Measurements from ENCODE around the gene STX8. TPM values are rescaled to one million over a fixed set of nuclear protein-coding genes. Genes with fewer than 3 reads are reported as not detected.

Gene STX8
- total RNA-seq, 1 experiment from 2014 or later: 49.0 TPM

GRCh38 chr17:9478889-9479288, 96.7 kb downstream of the STX8 start:
- Mint-ChIP-seq H3K36me3 (ENCODE audit: insufficient read depth, unreplicated experiment) (peaks cover 13% of the 10 kb centered on the region), H3K9me3 (ENCODE audit: unreplicated experiment) (no peaks in the 10 kb centered on the region), H3K27ac (ENCODE audit: low read depth, unreplicated experiment) (no peak overlapping the region), H3K4me1 (ENCODE audit: insufficient read depth, unreplicated experiment) (no peaks in the 10 kb centered on the region), H3K4me3 (ENCODE audit: unreplicated experiment) (no peak overlapping the region), H3K27me3 (ENCODE audit: insufficient read depth, unreplicated experiment) (no peaks in the 10 kb centered on the region)
- CTCF ChIA-PET: no interaction called here
- TF ChIP-seq CTCF (IDR thresholded peaks at IDR 0.05; ENCODE audit: unreplicated experiment): no peak
- no peak for DNase-seq (ENCODE audit: unreplicated experiment)
- intact Hi-C loops (cut with micrococcal nuclease): no loop called here
- no TSS peak for BruUV-seq (replicated peaks)
- POLR2A ChIA-PET: no interaction called here

GRCh38 chr17:9475101-9475658, 100.4 kb downstream of the STX8 start:
- CTCF ChIA-PET: interaction anchor here (0.6 to 1.0 kb wide), 5 partner anchors 9 to 293 kb away, joined by 3 to 4 read pairs (median 3); no protein-coding TSS in a partner anchor
- BruUV-seq (replicated peaks): no TSS peak
- peaks cover 7% of the 10 kb centered on the region for H3K36me3 Mint-ChIP-seq (ENCODE audit: insufficient read depth, unreplicated experiment)

GRCh38 chr17:9473711-9474110, 101.9 kb downstream of the STX8 start:
- ChIA-PET CTCF (interaction anchor here (0.6 kb wide), 1 partner anchor 75 kb away, joined by 3 read pairs; no protein-coding TSS in a partner anchor), POLR2A (no interaction called here)
- DNase-seq (ENCODE audit: unreplicated experiment): peak; percentile 36
- no peak for TF ChIP-seq CTCF (IDR thresholded peaks at IDR 0.05; ENCODE audit: unreplicated experiment)
- H3K4me1 Mint-ChIP-seq (ENCODE audit: insufficient read depth, unreplicated experiment): no peaks in the 10 kb centered on the region
- no peaks in the 10 kb centered on the region for H3K9me3 Mint-ChIP-seq (ENCODE audit: unreplicated experiment)
- no peaks in the 10 kb centered on the region for H3K27me3 Mint-ChIP-seq (ENCODE audit: insufficient read depth, unreplicated experiment)
- no peaks in the 10 kb centered on the region for H3K36me3 Mint-ChIP-seq (ENCODE audit: insufficient read depth, unreplicated experiment)
- BruUV-seq (replicated peaks): no TSS peak
- intact Hi-C loops (cut with micrococcal nuclease): no loop called here
- H3K4me3 Mint-ChIP-seq (ENCODE audit: unreplicated experiment): no peak overlapping the region
- H3K27ac Mint-ChIP-seq (ENCODE audit: low read depth, unreplicated experiment): no peak overlapping the region

More at GRCh38 chr17:9475101-9475658, 100.4 kb downstream of the STX8 start:
- no peaks in the 10 kb centered on the region for H3K9me3 Mint-ChIP-seq (ENCODE audit: unreplicated experiment)
- intact Hi-C loops (cut with micrococcal nuclease): no loop called here
- H3K4me3 Mint-ChIP-seq (ENCODE audit: unreplicated experiment): no peak overlapping the region
- no peaks in the 10 kb centered on the region for H3K4me1 Mint-ChIP-seq (ENCODE audit: insufficient read depth, unreplicated experiment)
- no peaks in the 10 kb centered on the region for H3K27me3 Mint-ChIP-seq (ENCODE audit: insufficient read depth, unreplicated experiment)
- no peak overlapping the region for H3K27ac Mint-ChIP-seq (ENCODE audit: low read depth, unreplicated experiment)
- DNase-seq (ENCODE audit: unreplicated experiment): no peak
- TF ChIP-seq CTCF (IDR thresholded peaks at IDR 0.05; ENCODE audit: unreplicated experiment): no peak
- POLR2A ChIA-PET: no interaction called here

- no peak for TF ChIP-seq CTCF (IDR thresholded peaks at IDR 0.05; ENCODE audit: unreplicated experiment)
- no TSS peak for BruUV-seq (replicated peaks)
- CTCF ChIA-PET: no interaction called here
- Mint-ChIP-seq H3K27ac (ENCODE audit: low read depth, unreplicated experiment) (no peak overlapping the region), H3K4me1 (ENCODE audit: insufficient read depth, unreplicated experiment) (no peaks in the 10 kb centered on the region), H3K36me3 (ENCODE audit: insufficient read depth, unreplicated experiment) (no peaks in the 10 kb centered on the region), H3K4me3 (ENCODE audit: unreplicated experiment) (no peak overlapping the region), H3K9me3 (ENCODE audit: unreplicated experiment) (no peaks in the 10 kb centered on the region), H3K27me3 (ENCODE audit: insufficient read depth, unreplicated experiment) (no peaks in the 10 kb centered on the region)
- POLR2A ChIA-PET: no interaction called here
- DNase-seq (ENCODE audit: unreplicated experiment): peak; percentile 18
- intact Hi-C loops (cut with micrococcal nuclease): no loop called here
These were observed 103.1 kb downstream of the STX8 start for GRCh38 chr17:9472541-9472940.

Data from MCF 10A (cell line).